Endothelial cell (in vitro differentiated cells): Measurements from ENCODE around the gene SMIM36. TPM values are rescaled to one million over a fixed set of nuclear protein-coding genes. Genes with fewer than 3 reads are reported as not detected.
"Not testable (repeated sequence)": the region's sequence is repeated elsewhere in the genome, so short reads cannot be mapped to it uniquely, and the experiment has no call there.

Experiments used
- DNase-seq: peaks from one replicate; pipeline ENCODE4 v3.0.0; 2021; ENCODE audit warnings: low spot score
- H3K27ac Mint-ChIP-seq: one replicate; pipeline ENCODE4 v1.8.0; 2021; ENCODE audit warnings: mixed read lengths, inconsistent platforms; ENCODE audit not compliant: unreplicated experiment
- H3K27me3 Mint-ChIP-seq: one replicate; pipeline ENCODE4 v1.8.0; 2021; ENCODE audit warnings: mild to moderate bottlenecking, moderate library complexity, mixed read lengths, inconsistent platforms; ENCODE audit not compliant: unreplicated experiment
- H3K36me3 Mint-ChIP-seq: one replicate; pipeline ENCODE4 v1.8.0; 2021; ENCODE audit warnings: mild to moderate bottlenecking, low read depth, mixed read lengths, inconsistent platforms; ENCODE audit not compliant: unreplicated experiment
- H3K4me1 Mint-ChIP-seq: one replicate; pipeline ENCODE4 v1.8.0; 2021; ENCODE audit warnings: mild to moderate bottlenecking, mixed read lengths, inconsistent platforms; ENCODE audit not compliant: unreplicated experiment
- H3K4me3 Mint-ChIP-seq: one replicate; pipeline ENCODE4 v1.8.0; 2021; ENCODE audit warnings: mild to moderate bottlenecking, mixed read lengths, inconsistent platforms; ENCODE audit not compliant: unreplicated experiment
- H3K9me3 Mint-ChIP-seq: one replicate; pipeline ENCODE4 v1.8.0; 2021; ENCODE audit warnings: mixed read lengths, inconsistent platforms; ENCODE audit not compliant: unreplicated experiment
- total RNA-seq: library from RNA; stranded (reverse); fragmentation: NEBNext Ultra II Directional; extraction: Animal tissue kit (Norgen Biotek cat#: 25700); gene quantifications from one replicate; pipeline ENCODE4 v1.2.1, GENCODE V29; 2021; ENCODE audit not compliant: unreplicated experiment
- TF ChIP-seq, protein P1 (sequence below): fragments of 200-600 bp; sonication (generic); IDR thresholded peaks from one replicate; pipeline ENCODE4 v1.5.0; 2021; ENCODE audit warnings: antibody characterized with exemption; ENCODE audit not compliant: unreplicated experiment

SMIM36 gene
- total RNA-seq, 1 donor from 2014 or later, result not detected

DNA sequence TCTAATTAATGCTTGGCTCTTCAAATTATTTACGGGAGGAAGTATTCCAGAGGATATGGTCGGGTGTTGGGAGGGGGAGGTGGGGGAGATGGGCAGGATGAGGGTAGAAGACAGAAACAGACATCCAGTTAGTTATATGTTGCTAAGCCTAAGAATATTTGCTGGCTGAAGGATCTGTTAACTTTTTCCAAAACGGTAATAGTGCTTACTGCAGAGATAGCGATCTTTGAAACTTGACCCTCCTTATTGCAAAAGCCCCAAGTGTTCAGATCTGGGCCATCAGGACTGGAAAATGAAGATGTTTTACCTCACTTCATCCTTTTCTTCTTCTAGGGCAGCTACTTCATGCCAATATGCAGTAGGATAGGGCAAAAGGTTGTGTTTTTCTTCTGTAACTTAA is 62.6 kb downstream of the SMIM36 start:
- peaks cover 20% of the 10 kb centered on the region for H3K4me1 Mint-ChIP-seq
- no peak for DNase-seq
- no peak overlapping the region for H3K27ac Mint-ChIP-seq

DNA sequence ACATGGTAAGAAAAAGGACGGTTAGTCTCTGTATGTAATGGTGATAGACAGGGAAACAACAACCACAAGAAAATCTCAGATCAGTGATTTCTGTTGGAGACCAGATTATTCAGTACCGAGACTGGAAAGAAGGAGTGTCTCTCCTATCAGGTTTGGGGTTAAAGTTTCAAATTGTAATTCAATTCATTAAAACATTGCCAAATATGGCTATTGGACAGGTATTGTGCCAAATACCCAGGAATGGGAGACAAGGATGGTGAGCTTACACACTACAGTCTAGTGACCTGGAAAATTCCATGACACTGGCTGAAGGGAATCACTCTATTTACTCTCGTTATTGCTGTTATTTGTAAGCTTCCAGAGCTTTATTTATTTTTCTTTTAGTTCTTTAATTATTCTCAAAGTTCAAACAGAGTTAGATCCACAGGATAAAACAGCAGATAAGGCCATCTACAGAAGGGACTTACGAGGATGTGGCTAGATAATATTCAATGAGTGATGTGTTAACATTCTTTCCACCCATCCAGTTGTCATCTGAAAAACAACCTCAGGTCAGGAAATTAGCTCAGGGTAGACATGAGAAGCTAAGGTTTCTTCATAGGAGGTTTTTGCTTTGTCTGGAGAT is 64.6 kb downstream of the SMIM36 start:
- Mint-ChIP-seq H3K27me3 (peaks cover 3% of the 10 kb centered on the region), H3K36me3 (no peaks in the 10 kb centered on the region), H3K4me3 (no peak overlapping the region), H3K9me3 (no peaks in the 10 kb centered on the region), H3K27ac (no peak overlapping the region), H3K4me1 (peaks cover 20% of the 10 kb centered on the region)
- DNase-seq, result no peak
- TF ChIP-seq, protein P1, sequence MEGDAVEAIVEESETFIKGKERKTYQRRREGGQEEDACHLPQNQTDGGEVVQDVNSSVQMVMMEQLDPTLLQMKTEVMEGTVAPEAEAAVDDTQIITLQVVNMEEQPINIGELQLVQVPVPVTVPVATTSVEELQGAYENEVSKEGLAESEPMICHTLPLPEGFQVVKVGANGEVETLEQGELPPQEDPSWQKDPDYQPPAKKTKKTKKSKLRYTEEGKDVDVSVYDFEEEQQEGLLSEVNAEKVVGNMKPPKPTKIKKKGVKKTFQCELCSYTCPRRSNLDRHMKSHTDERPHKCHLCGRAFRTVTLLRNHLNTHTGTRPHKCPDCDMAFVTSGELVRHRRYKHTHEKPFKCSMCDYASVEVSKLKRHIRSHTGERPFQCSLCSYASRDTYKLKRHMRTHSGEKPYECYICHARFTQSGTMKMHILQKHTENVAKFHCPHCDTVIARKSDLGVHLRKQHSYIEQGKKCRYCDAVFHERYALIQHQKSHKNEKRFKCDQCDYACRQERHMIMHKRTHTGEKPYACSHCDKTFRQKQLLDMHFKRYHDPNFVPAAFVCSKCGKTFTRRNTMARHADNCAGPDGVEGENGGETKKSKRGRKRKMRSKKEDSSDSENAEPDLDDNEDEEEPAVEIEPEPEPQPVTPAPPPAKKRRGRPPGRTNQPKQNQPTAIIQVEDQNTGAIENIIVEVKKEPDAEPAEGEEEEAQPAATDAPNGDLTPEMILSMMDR, result no peak

More for the DNA sequence above, 62.6 kb downstream of the SMIM36 start:
- Mint-ChIP-seq H3K36me3 (no peaks in the 10 kb centered on the region), H3K4me3 (no peak overlapping the region), H3K27me3 (peaks cover 3% of the 10 kb centered on the region), H3K9me3 (no peaks in the 10 kb centered on the region)
- TF ChIP-seq, protein P1, result no peak

DNA sequence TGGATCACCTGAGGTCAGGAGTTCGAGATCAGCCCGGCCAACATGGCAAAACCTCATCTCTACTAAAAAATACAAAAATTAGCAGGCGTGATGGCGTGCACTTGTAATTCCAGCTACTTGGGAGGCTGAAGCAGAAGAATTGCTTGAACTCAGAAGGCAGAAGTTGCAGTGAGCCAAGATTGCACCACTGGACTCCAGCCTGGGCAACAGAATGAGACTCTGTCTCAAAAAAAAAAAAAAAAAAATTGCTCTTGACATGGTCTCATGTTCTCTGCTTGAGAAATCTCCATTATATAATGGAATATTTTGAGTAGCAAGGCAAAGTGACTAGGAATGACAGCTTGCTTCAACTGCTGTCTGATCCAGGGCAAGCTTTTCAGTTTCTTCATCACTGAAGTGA is 65.2 kb downstream of the SMIM36 start:
- peaks cover 16% of the 10 kb centered on the region for H3K4me1 Mint-ChIP-seq
- H3K9me3 Mint-ChIP-seq, H3K4me3 Mint-ChIP-seq, H3K27ac Mint-ChIP-seq, H3K36me3 Mint-ChIP-seq, DNase-seq, H3K27me3 Mint-ChIP-seq: not testable (repeated sequence)

DNA sequence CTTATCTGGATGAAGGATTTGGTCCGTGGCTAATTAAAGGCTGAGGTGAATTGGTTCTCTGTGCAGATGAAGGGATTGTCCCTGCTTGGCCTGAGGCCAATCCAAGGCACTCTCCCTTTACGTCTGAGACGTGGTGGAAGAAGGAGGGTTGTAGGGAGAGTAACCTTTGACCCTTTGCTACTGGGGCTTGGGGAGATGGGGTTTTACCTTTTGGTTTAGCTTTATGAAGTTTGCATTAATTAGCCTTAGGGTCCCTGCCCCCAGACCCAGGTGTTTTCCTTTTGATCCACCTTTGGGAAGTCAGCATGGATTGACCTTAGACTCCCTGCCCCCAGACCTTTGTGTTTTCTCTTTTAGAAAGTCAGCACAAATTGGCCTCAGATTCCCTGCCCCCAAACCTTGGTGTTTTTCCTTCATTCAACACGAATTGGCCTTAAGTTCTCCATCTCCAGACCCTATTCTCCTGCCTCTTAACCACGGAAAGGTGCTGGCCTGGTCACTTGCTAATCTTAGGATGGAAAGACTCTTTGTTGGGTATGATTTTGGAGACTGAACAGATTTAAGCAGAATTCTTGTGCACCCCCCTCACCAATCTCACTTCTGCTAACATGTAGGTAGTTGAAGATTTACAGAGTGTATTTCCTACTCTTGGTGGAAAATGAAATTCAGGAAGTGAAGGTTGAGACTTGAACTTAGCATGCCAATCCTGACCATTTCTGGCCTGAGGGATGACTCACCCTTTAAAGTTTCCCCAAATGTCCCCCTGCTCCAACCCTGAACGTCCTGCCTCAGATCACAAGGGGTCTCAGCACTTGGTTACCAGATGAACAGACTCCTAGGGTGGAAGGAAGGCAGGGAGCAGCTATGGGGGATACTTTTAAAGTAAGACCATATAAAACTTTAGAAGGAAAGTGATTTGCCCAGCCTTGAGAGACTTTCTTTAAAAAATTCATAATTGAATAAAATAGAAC is 66.5 kb downstream of the SMIM36 start:
- TF ChIP-seq, protein P1, result no peak
- Mint-ChIP-seq H3K4me1 (peaks cover 10% of the 10 kb centered on the region), H3K4me3 (no peak overlapping the region), H3K27me3 (peaks cover 3% of the 10 kb centered on the region), H3K27ac (no peak overlapping the region), H3K9me3 (no peaks in the 10 kb centered on the region), H3K36me3 (no peaks in the 10 kb centered on the region)
- DNase-seq, result no peak

DNA sequence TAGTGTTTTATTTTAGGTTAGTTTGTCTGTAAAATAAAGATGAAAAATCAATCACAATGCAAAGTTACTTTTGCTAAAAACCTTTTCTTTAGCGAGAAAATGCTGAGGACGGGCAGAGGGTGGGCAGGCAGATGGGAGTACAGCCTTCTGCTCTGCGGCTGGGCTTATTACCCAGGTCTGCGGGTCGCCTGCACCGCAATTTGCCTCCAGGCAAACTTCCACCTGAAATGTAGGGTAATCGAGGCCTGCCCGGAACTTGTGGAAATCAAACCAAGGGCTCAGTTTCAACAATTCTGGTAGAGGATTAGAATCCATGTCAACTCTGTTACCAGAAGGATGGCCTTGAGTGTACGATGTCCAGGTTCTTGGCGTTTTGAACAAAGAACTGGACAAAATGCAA is 67.3 kb downstream of the SMIM36 start:
- Mint-ChIP-seq H3K9me3 (no peaks in the 10 kb centered on the region), H3K27ac (no peak overlapping the region), H3K27me3 (peaks cover 3% of the 10 kb centered on the region), H3K4me3 (no peak overlapping the region), H3K4me1 (peaks cover 10% of the 10 kb centered on the region), H3K36me3 (no peaks in the 10 kb centered on the region)
- no peak for DNase-seq
- TF ChIP-seq, protein P1, result no peak
